Pons (tissue), 1 donor: ENCODE results near the gene SPEN.

Experiments
- DNase-seq: peaks from one replicate; pipeline ENCODE4 v3.0.0-alpha.2; 2016; ENCODE audit warnings: low spot score

The SPEN gene

GRCh38 chr1:15947382-15948090 lies 100.0 kb downstream of the SPEN start:
- DNase-seq, result no peak

GRCh38 chr1:15948091-15948591 lies 100.6 kb downstream of the SPEN start:
- no peak for DNase-seq

GRCh38 chr1:15948595-15949452 lies 101.3 kb downstream of the SPEN start:
- DNase-seq, result no peak

- peak; percentile 59 for DNase-seq
Measured at GRCh38 chr1:15949453-15950245, 102.1 kb downstream of the SPEN start.

- no peak for DNase-seq
Measured at GRCh38 chr1:15950302-15950701, 102.8 kb downstream of the SPEN start.

- DNase-seq, result no peak
Measured at GRCh38 chr1:15950763-15951295, 103.3 kb downstream of the SPEN start.

- DNase-seq, result no peak
Measured at GRCh38 chr1:15951341-15952153, 104.0 kb downstream of the SPEN start.

- DNase-seq, result no peak
Measured at GRCh38 chr1:15952317-15953258, 105.1 kb downstream of the SPEN start.

- DNase-seq, result no peak
Measured at GRCh38 chr1:15953294-15953771, 105.8 kb downstream of the SPEN start.

GRCh38 chr1:15953791-15954241 lies 106.3 kb downstream of the SPEN start:
- peak; percentile 70 for DNase-seq

GRCh38 chr1:15954316-15954715 lies 106.8 kb downstream of the SPEN start:
- no peak for DNase-seq

GRCh38 chr1:15955552-15955951 lies 108.0 kb downstream of the SPEN start:
- DNase-seq, result no peak

GRCh38 chr1:15956150-15956549 lies 108.6 kb downstream of the SPEN start:
- DNase-seq, result no peak

- no peak for DNase-seq
Measured at GRCh38 chr1:15957221-15958095, 110.0 kb downstream of the SPEN start.

- no peak for DNase-seq
Measured at GRCh38 chr1:15958111-15958510, 110.6 kb downstream of the SPEN start.

GRCh38 chr1:15958793-15959192 lies 111.3 kb downstream of the SPEN start:
- no peak for DNase-seq

- no peak for DNase-seq
Measured at GRCh38 chr1:15959424-15959823, 111.9 kb downstream of the SPEN start.

GRCh38 chr1:15959827-15960446 lies 112.4 kb downstream of the SPEN start:
- no peak for DNase-seq
